Activated T-cell treated with anti-CD3 and anti-CD28 coated beads, Interleukin-2, amount 50 U/mL, for 72 hours (primary cell): ENCODE data around the gene NFYB. TPM values are rescaled to one million over a fixed set of nuclear protein-coding genes. Genes with fewer than 3 reads are reported as not detected.
"Not testable (repeated sequence)": the region's sequence is repeated elsewhere in the genome, so short reads cannot be mapped to it uniquely, and the experiment has no call there.

Experiments
- ATAC-seq, 2 donors: fragments of 150-1000 bp; cut with Tn5 transposase; replicated peaks in 1 of 2; 2 replicates each; pipeline ENCODE4 v1.10.0; 2021; ENCODE audit warnings: moderate library complexity in 2 of 2, mild to moderate bottlenecking in 1 of 2
- DNase-seq, 2 donors: peaks; one replicate each; pipeline ENCODE4 v3.0.0; 2021 to 2022; ENCODE audit warnings: mixed read lengths in 1 of 2
- H3K27ac Mint-ChIP-seq: one replicate; pipeline ENCODE4 v1.8.0; 2022; ENCODE audit warnings: mild to moderate bottlenecking, moderate library complexity, mixed read lengths
- H3K27me3 Mint-ChIP-seq: one replicate; pipeline ENCODE4 v1.8.0; 2022; ENCODE audit warnings: low read depth, mixed read lengths
- H3K36me3 Mint-ChIP-seq, 2 donors: one replicate each; pipeline ENCODE4 v1.8.0; 2022; ENCODE audit warnings: mixed read lengths in 2 of 2, mild to moderate bottlenecking in 1 of 2; ENCODE audit not compliant: insufficient read depth in 2 of 2
- H3K4me1 Mint-ChIP-seq: one replicate; pipeline ENCODE4 v1.8.0; 2022; ENCODE audit warnings: low read depth, mixed read lengths
- H3K4me3 Mint-ChIP-seq, 2 donors: one replicate each; pipeline ENCODE4 v1.8.0; 2022; ENCODE audit warnings: mild to moderate bottlenecking in 2 of 2, mixed read lengths in 2 of 2, moderate library complexity in 2 of 2
- H3K9me3 Mint-ChIP-seq, 2 donors: one replicate each; pipeline ENCODE4 v1.8.0; 2022; ENCODE audit warnings: mixed read lengths in 2 of 2
- total RNA-seq, 2 donors: library from RNA; stranded (reverse); gene quantifications; one replicate each; pipeline ENCODE4 v1.2.3, GENCODE V29; 2022

Gene NFYB
- total RNA-seq, 2 donors from 2014 or later = 30.2 to 30.8 TPM

DNA sequence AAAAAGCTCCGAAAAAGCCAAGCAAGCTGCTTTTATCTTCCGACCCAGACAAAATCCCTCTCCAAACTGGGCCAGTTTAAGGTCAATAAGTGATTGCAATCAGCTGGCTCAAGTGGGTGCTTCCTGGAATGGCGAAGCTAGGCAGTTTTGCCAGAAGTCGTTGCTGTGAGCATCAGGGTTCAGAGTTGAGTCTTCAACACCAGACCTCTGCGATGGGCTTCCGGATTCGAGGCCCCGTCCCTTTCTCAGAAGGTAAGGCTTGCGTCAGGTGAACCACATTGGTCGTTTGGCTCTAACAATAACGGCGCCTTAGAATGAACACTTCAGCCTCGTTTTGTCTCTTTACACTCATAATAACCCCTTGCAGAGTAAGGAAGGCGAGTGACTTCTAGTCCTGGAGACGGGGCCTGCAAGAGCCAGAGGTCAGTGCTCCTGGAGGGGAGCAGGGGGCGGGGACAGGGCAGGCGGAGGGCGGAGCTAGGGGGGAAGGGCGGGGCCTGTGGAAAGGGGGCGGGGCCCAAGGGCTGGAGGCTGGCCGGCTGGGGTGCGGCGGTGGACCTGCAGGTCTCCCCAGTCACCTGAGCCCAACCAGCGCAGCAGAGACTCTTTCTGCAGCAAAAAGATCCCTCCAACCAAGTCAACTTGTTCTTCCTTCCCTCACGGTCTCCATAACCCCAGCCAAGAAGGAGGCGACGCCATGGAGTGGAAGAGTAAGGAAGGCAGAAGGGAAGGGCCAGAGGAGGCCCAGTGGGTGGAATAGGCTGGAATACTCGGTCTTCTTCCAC, 34.0 kb upstream of the NFYB start:
- no peak overlapping the region for H3K27ac Mint-ChIP-seq
- peaks cover 16% of the 10 kb centered on the region for H3K27me3 Mint-ChIP-seq
- H3K4me1 Mint-ChIP-seq = no peaks in the 10 kb centered on the region
- no peaks in the 10 kb centered on the region for H3K9me3 Mint-ChIP-seq
- H3K36me3 Mint-ChIP-seq = no peaks in the 10 kb centered on the region
- DNase-seq = no peak
- H3K4me3 Mint-ChIP-seq = no peak overlapping the region
- no peak for ATAC-seq

DNA sequence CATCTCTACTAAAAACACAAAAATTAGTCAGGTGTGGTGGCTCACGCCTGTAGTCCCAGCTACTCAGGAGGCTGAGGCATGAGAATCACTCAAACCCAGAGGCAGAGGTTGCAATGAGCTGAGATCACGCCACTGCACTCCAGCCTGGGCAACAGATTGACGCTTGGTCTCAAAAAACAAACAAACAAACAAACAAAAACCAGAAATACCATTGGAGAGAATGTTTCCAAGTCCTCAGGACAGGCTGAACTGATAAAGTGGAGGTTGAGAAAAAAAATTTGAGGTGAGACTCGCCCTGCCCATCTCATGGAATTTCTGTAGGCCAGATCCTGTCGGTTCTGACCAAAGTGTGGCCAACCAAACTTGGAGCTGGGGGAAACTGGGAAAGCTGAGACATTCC, 30.6 kb upstream of the NFYB start:
- ATAC-seq = no peak
- H3K9me3 Mint-ChIP-seq = no peaks in the 10 kb centered on the region
- DNase-seq = no peak
- H3K27me3 Mint-ChIP-seq = peaks cover 9% of the 10 kb centered on the region
- no peaks in the 10 kb centered on the region for H3K4me1 Mint-ChIP-seq
- no peaks in the 10 kb centered on the region for H3K36me3 Mint-ChIP-seq
- no peak overlapping the region for H3K27ac Mint-ChIP-seq
- H3K4me3 Mint-ChIP-seq = no peak overlapping the region

DNA sequence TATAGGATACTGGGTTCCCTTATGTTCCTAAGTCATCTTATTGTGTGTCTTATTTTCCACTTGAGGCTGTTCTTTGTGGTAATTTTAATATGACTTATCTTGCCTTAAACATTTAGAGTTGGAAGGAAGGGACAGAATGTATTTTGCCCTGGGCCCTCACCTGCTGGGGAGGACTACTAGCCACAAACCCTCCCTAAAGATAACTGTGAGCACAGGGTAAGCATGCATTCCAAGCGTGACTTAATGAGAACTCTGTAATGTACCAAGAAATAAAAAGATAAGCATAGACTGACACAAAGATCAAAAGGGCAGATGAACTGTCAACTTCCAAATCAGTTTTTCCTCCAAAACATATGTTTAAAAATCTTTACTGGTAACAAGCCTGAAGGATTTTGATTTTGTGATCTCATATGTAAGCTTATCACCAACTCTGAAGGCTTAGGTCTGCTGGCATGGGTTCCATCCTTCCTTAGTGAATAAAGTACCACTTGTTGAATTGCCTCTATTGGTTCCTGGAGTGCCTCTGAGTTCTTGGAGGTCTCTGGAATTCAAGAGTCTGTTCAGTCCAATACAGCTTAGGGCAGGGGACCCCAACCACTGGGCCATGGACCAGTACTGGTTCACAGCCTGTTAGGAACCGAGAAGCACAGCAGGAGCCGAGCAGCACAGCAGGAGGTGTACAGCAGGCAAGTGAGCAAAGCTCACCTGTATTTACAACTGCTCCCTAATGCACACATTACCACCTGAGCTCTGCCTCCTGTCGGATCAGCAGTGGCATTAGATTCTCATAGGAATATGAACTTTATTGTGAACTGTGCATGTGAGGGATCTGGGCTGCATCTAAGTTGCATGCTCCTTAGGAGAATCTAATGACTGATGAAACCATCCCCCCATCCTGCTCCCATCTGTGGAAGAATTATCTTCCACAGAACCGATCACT, 29.8 kb upstream of the NFYB start:
- H3K27me3 Mint-ChIP-seq = peaks cover 9% of the 10 kb centered on the region

DNA sequence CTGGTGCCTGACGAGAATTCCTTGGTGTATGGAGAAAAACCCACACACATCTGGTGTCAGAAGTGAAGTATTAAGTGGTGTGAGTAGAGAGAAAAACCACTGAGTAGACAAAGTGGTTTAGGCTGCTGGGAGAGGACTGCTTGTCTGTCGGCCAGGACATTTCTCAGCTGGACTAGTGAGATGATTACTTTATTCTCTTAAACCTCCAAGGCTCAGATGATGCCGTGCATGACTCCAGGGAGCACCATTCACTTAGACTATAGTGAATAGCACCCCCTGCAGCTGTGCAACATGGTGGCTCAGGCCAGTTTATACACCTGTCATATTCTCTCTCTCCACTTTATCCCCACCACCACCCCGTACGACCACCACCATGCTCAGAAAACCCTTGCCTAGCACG, 28.5 kb upstream of the NFYB start:
- Mint-ChIP-seq H3K9me3 (peaks cover 0 to 5% of the 10 kb centered on the region in 2 donors), H3K4me3 (no peak overlapping the region), H3K27ac (no peak overlapping the region), H3K27me3 (peaks cover 9% of the 10 kb centered on the region), H3K36me3 (peaks cover 0 to 1% of the 10 kb centered on the region in 2 donors), H3K4me1 (peaks cover 5% of the 10 kb centered on the region)
- no peak for DNase-seq
- ATAC-seq = no peak

More for the DNA sequence above, 29.8 kb upstream of the NFYB start:
- no peak overlapping the region for H3K4me3 Mint-ChIP-seq
- no peaks in the 10 kb centered on the region for H3K36me3 Mint-ChIP-seq
- peaks cover 2% of the 10 kb centered on the region for H3K4me1 Mint-ChIP-seq
- DNase-seq (no peak), ATAC-seq (no peak)
- H3K27ac Mint-ChIP-seq = no peak overlapping the region
- peaks cover 0 to 2% of the 10 kb centered on the region in 2 donors for H3K9me3 Mint-ChIP-seq

DNA sequence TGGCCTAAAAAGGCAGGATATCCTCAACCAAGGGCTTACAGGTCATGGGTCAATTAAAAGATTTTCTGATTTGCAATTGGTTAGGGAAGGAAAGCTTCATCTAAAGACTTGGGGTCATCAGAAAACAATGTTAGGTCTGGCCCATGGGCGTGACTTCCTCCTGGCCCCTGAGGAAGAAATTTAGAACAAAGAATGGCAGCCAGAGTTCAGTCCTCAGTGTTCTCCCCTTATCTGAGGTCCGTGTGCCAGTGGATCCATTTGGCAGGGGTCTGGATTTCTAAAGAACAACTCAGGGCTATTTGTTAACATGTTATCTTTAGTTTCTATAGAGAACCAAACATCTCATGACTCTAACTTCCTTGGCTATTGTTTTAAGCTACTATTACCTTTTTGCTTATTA, 27.8 kb upstream of the NFYB start:
- H3K36me3 Mint-ChIP-seq = peaks cover 0 to 1% of the 10 kb centered on the region in 2 donors
- H3K27me3 Mint-ChIP-seq = peaks cover 9% of the 10 kb centered on the region
- H3K27ac Mint-ChIP-seq = no peak overlapping the region
- peaks cover 0 to 5% of the 10 kb centered on the region in 2 donors for H3K9me3 Mint-ChIP-seq
- no peak overlapping the region for H3K4me3 Mint-ChIP-seq
- H3K4me1 Mint-ChIP-seq = peaks cover 5% of the 10 kb centered on the region
- ATAC-seq = no peak
- no peak for DNase-seq

DNA sequence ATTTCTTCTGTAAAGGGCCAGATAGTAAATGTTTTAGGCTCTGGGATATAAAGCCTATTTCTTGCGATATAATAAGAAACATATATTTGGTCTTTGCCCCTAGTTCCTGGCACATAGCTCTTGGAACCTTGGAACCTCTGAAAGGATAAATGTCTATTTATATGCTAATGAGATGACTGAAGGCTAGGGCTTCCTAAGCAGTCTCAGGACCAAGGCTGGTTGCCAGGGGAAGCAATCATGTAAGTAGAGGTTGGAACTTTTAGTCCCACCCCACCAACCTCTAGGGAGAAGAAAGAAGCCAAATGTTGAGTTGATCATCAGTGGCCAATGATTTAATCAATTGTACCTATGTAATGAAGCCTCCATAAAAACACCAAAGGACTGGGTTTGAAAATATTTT, 26.6 kb upstream of the NFYB start:
- DNase-seq (no peak), ATAC-seq (no peak)
- no peak overlapping the region for H3K4me3 Mint-ChIP-seq
- peaks cover 0 to 5% of the 10 kb centered on the region in 2 donors for H3K9me3 Mint-ChIP-seq
- peaks cover 5% of the 10 kb centered on the region for H3K4me1 Mint-ChIP-seq
- peaks cover 0 to 1% of the 10 kb centered on the region in 2 donors for H3K36me3 Mint-ChIP-seq
- H3K27me3 Mint-ChIP-seq = peaks cover 9% of the 10 kb centered on the region
- H3K27ac Mint-ChIP-seq = no peak overlapping the region

DNA sequence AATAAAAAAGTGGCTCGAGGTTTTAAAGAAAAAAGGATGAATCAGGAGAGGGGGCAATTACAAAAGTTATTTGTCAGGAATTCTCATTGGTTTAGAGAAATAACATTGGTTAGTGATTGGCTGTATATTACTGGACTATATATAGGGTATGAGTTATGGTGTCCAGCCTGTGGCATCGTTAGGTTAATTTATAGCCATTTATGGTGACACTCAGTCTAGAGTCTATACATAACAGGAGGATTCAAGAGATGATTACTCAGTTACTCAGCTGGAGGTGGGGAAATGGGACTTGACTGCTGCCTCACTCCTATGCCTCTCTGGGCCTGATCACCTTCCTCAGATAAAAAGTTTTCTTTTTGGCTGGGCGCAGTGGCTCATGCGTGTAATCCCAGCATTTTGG, 25.6 kb upstream of the NFYB start:
- Mint-ChIP-seq H3K9me3 (peaks cover 0 to 5% of the 10 kb centered on the region in 2 donors), H3K27ac (no peak overlapping the region), H3K4me3 (no peak overlapping the region), H3K27me3 (peaks cover 8% of the 10 kb centered on the region), H3K36me3 (peaks cover 0 to 1% of the 10 kb centered on the region in 2 donors), H3K4me1 (peaks cover 5% of the 10 kb centered on the region)
- DNase-seq (no peak), ATAC-seq (peak in 1 of 2 donors; percentile 36)

DNA sequence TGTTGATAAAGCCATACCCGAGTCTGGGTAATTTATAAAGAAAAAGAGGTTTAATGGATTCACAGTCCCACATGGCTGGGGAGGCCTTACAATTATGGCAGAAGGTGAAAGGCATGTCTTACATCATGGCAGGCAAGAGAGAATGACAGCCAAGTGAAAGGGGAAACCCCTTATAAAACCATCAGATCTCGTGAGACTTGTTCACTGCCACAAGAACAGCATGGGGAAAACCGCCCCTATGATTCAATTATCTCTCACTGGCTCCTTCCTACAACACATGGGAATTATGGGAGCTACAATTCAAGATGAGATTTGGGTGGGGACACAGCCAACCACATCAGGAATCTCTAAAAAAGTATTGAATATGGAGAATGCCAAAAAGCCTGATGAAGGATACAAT, 25.0 kb upstream of the NFYB start:
- not testable (repeated sequence) for H3K27ac Mint-ChIP-seq, H3K9me3 Mint-ChIP-seq, H3K36me3 Mint-ChIP-seq, ATAC-seq, H3K27me3 Mint-ChIP-seq, H3K4me1 Mint-ChIP-seq, DNase-seq, H3K4me3 Mint-ChIP-seq

DNA sequence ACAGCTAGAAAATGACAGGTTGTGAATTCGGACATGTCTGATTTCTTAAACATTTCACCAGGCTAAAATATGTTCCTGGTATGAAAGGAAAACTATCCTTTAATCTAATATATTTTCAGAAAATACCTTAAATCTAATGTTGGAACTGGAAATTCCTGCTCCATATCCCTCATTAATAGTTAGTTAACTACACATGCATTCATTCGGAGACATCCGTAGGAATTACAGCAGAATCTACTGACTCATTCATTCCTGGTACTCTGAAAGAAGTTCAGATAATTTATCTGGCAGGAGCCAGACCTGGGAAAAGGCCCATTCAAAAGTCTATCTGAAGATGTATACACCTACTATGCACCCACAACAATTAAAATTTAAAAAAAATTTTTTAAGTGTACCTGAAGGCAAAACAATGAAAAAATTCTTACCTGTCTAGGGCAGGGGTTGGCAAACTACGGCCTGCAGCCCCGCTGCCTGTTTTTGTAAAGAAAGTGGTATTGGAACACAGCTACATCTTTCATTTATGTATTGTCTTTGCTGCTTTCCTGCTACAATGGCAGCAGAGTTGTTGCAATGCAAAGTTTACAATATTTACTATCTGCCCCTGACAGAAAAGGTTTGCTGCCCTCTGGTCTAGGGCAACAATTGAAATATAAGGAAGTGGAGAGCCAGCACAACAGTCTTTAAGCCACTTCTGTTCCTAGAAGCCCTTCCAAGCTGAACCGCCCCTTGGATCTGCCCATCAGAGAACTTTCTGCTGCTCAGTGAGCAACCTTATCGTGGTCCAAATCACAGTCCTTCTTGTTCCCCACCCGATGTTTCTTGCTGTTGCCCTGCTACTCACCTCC, 17.9 kb upstream of the NFYB start:
- Mint-ChIP-seq H3K27me3 (no peaks in the 10 kb centered on the region), H3K36me3 (no peaks in the 10 kb centered on the region), H3K4me3 (no peak overlapping the region), H3K4me1 (peaks cover 8% of the 10 kb centered on the region), H3K27ac (no peak overlapping the region), H3K9me3 (no peaks in the 10 kb centered on the region)
- DNase-seq = no peak
- no peak for ATAC-seq

DNA sequence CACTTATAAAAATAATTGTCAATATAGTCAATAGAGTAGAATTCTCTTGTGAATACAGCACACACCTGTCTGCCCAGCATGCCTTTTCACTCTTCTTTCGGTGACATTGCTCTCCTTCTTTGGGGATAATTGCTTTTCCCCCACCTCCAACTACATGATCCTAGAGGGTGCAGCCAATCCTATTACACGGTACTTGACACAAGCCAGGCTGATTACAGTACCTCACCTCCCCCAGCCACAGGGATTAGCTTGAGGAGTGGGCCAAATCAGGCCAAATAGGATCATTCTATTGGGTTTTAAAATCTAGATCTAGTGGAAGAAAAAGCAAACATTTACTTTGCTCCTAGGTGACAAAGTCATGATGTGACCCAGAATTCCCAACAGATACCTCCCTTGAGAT, 16.8 kb upstream of the NFYB start:
- no peaks in the 10 kb centered on the region for H3K36me3 Mint-ChIP-seq
- peaks cover 8% of the 10 kb centered on the region for H3K4me1 Mint-ChIP-seq
- H3K27me3 Mint-ChIP-seq = peaks cover 7% of the 10 kb centered on the region
- no peaks in the 10 kb centered on the region for H3K9me3 Mint-ChIP-seq
- no peak for DNase-seq
- no peak overlapping the region for H3K4me3 Mint-ChIP-seq
- H3K27ac Mint-ChIP-seq = no peak overlapping the region
- ATAC-seq = no peak

DNA sequence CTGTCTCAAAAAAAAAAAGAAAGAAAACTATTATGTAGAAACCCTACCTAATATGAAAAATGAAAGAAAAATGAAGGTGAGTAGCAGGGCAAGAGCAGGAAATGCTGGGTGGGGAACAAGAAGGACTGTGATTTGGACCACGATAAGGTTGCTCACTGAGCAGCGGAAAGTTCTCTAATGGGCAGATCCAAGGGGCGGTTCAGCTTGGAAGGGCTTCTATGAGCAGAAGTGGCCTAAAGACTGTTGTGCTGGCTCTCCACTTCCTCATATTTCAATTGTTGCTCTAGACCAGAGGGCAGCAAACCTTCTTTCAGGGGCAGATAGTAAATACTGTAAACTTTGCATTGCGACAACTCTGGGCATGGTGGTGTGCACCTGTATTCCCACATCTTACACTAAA, 16.3 kb upstream of the NFYB start:
- no peaks in the 10 kb centered on the region for H3K9me3 Mint-ChIP-seq
- H3K4me3 Mint-ChIP-seq = peak overlapping the region in 1 of 2 donors; percentile 59
- H3K36me3 Mint-ChIP-seq = no peaks in the 10 kb centered on the region
- no peak overlapping the region for H3K27ac Mint-ChIP-seq
- DNase-seq (no peak), ATAC-seq (no peak)
- peaks cover 12% of the 10 kb centered on the region for H3K27me3 Mint-ChIP-seq
- H3K4me1 Mint-ChIP-seq = peaks cover 8% of the 10 kb centered on the region

DNA sequence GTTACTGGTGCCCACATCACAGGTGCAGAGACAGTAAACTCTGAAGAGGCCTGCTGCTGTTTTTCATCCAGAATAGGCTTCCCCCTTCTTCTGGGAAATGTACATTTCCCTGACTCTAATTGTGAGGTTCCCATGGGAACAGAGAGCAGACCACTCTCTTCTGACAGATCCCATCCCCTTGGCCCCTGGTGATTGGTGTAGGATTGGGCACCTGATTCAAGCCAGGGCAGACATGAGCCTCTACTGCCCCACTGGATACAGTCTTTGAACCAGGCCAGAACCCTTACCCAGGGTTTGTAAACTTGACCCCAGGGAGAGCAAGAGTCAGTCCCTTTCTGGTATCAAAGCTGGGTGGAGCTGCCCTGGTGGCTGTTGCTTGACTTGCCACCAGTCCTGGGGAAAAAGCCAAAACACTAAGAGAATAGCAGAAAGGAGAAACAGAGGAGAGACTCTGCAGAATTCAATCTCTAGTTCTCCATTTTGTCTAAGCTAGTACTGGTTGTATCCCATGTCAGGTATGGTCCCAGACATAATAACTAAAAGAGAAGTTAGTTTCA, 14.8 kb upstream of the NFYB start:
- no peak for ATAC-seq
- no peak for DNase-seq
- H3K4me3 Mint-ChIP-seq = no peak overlapping the region
- no peaks in the 10 kb centered on the region for H3K36me3 Mint-ChIP-seq
- H3K4me1 Mint-ChIP-seq = peaks cover 8% of the 10 kb centered on the region
- no peaks in the 10 kb centered on the region for H3K9me3 Mint-ChIP-seq
- H3K27me3 Mint-ChIP-seq = peaks cover 25% of the 10 kb centered on the region
- H3K27ac Mint-ChIP-seq = no peak overlapping the region
